ENCODE measurements around the gene FOSL1. TPM values are rescaled to one million over a fixed set of nuclear protein-coding genes. Genes with fewer than 3 reads are reported as not detected.

The FOSL1 gene
- total RNA-seq, 1 experiment from 2014 or later, result 2.7 TPM

GRCh38 chr11:65886826-65887722 is 13.1 kb downstream of the FOSL1 start:
- no peaks in the 10 kb centered on the region for H3K9me3 Mint-ChIP-seq (ENCODE audit: unreplicated experiment)
- CTCF ChIA-PET, result interaction anchor here (0.7 to 7.8 kb wide), 9 partner anchors 15 to 402 kb away, joined by 3 to 241 read pairs (median 8); partner anchors contain the start of genes AP5B1, CFL1, FOSL1 and KAT5
- POLR2A ChIA-PET, result interaction anchor here (1.6 to 3.1 kb wide), 2 partner anchors 28 to 34 kb away, joined by 7 to 43 read pairs; partner anchors contain the start of genes CFL1 and MUS81
- H3K4me1 Mint-ChIP-seq (ENCODE audit: low read depth, unreplicated experiment), result peaks cover 24% of the 10 kb centered on the region
- peaks cover 4% of the 10 kb centered on the region for H3K36me3 ChIP-seq (ENCODE audit: control insufficient read depth, insufficient read depth, low read length)
- H3K9me3 ChIP-seq, result no peaks in the 10 kb centered on the region
- peak overlapping the region; percentile 69 for H3K27ac Mint-ChIP-seq (ENCODE audit: unreplicated experiment)
- no TSS peak for BruUV-seq (replicated peaks)
- peak overlapping the region; percentile 68 for H3K4me3 ChIP-seq (ENCODE audit: low read depth, low read length)
- no peak for DNase-seq
- intact Hi-C loops (cut with micrococcal nuclease; ENCODE audit: unreplicated experiment), result no loop called here
- H3K4me3 Mint-ChIP-seq (ENCODE audit: unreplicated experiment), result peak overlapping the region; percentile 82
- H3K27me3 Mint-ChIP-seq (ENCODE audit: insufficient read depth, unreplicated experiment), result no peaks in the 10 kb centered on the region
- peaks cover 31% of the 10 kb centered on the region for H3K4me1 ChIP-seq
- peaks cover 52% of the 10 kb centered on the region for H3K36me3 Mint-ChIP-seq (ENCODE audit: insufficient read depth, unreplicated experiment)
- no peak for TF ChIP-seq CTCF (IDR thresholded peaks at IDR 0.05; ENCODE audit: insufficient read depth in 1 of 2, low read depth in 1 of 2, low read length in 1 of 2, severe bottlenecking in 1 of 2, unreplicated experiment in 1 of 2)
- no peaks in the 10 kb centered on the region for H3K27me3 ChIP-seq (replicated peaks; ENCODE audit: control insufficient read depth, insufficient read depth, low read length)

GRCh38 chr11:65885808-65886536 is 14.2 kb downstream of the FOSL1 start:
- no peaks in the 10 kb centered on the region for H3K27me3 ChIP-seq (replicated peaks; ENCODE audit: control insufficient read depth, insufficient read depth, low read length)
- Mint-ChIP-seq H3K4me3 (ENCODE audit: unreplicated experiment) (peak overlapping the region; percentile 82), H3K27me3 (ENCODE audit: insufficient read depth, unreplicated experiment) (no peaks in the 10 kb centered on the region), H3K27ac (ENCODE audit: unreplicated experiment) (no peak overlapping the region), H3K4me1 (ENCODE audit: low read depth, unreplicated experiment) (peaks cover 23% of the 10 kb centered on the region), H3K36me3 (ENCODE audit: insufficient read depth, unreplicated experiment) (peaks cover 52% of the 10 kb centered on the region), H3K9me3 (ENCODE audit: unreplicated experiment) (no peaks in the 10 kb centered on the region)
- H3K4me1 ChIP-seq, result peaks cover 25% of the 10 kb centered on the region
- H3K9me3 ChIP-seq, result no peaks in the 10 kb centered on the region
- ChIA-PET POLR2A (interaction anchor here (0.7 to 3.1 kb wide), 2 partner anchors 27 to 36 kb away, joined by 3 to 43 read pairs; partner anchors contain the start of genes CFL1 and MUS81), CTCF (interaction anchor here (0.9 to 7.8 kb wide), 7 partner anchors 14 to 174 kb away, joined by 3 to 241 read pairs (median 11); partner anchors contain the start of genes CFL1, FOSL1, KAT5 and MUS81)
- no peak for DNase-seq
- H3K36me3 ChIP-seq (ENCODE audit: control insufficient read depth, insufficient read depth, low read length), result peaks cover 4% of the 10 kb centered on the region
- BruUV-seq (replicated peaks), result no TSS peak
- intact Hi-C loops (cut with micrococcal nuclease; ENCODE audit: unreplicated experiment), result no loop called here
- H3K4me3 ChIP-seq (ENCODE audit: low read depth, low read length), result no peak overlapping the region
- no peak for TF ChIP-seq CTCF (IDR thresholded peaks at IDR 0.05; ENCODE audit: insufficient read depth in 1 of 2, low read depth in 1 of 2, low read length in 1 of 2, severe bottlenecking in 1 of 2, unreplicated experiment in 1 of 2)

- no peaks in the 10 kb centered on the region for H3K9me3 ChIP-seq
- H3K9me3 Mint-ChIP-seq (ENCODE audit: unreplicated experiment), result no peaks in the 10 kb centered on the region
- H3K36me3 ChIP-seq (ENCODE audit: control insufficient read depth, insufficient read depth, low read length), result peaks cover 4% of the 10 kb centered on the region
- peaks cover 46% of the 10 kb centered on the region for H3K36me3 Mint-ChIP-seq (ENCODE audit: insufficient read depth, unreplicated experiment)
- DNase-seq, result no peak
- no peak overlapping the region for H3K4me3 Mint-ChIP-seq (ENCODE audit: unreplicated experiment)
- no peaks in the 10 kb centered on the region for H3K27me3 ChIP-seq (replicated peaks; ENCODE audit: control insufficient read depth, insufficient read depth, low read length)
- no peak overlapping the region for H3K27ac Mint-ChIP-seq (ENCODE audit: unreplicated experiment)
- TF ChIP-seq CTCF (IDR thresholded peaks at IDR 0.05; ENCODE audit: insufficient read depth in 1 of 2, low read depth in 1 of 2, low read length in 1 of 2, severe bottlenecking in 1 of 2, unreplicated experiment in 1 of 2), result no peak
- H3K4me3 ChIP-seq (ENCODE audit: low read depth, low read length), result no peak overlapping the region
- no TSS peak for BruUV-seq (replicated peaks)
- no peaks in the 10 kb centered on the region for H3K27me3 Mint-ChIP-seq (ENCODE audit: insufficient read depth, unreplicated experiment)
- peaks cover 23% of the 10 kb centered on the region for H3K4me1 Mint-ChIP-seq (ENCODE audit: low read depth, unreplicated experiment)
- ChIA-PET CTCF (interaction anchor here (0.6 to 7.8 kb wide), 34 partner anchors 11 to 428 kb away, joined by 3 to 241 read pairs (median 4); partner anchors contain the start of genes BANF1, CFL1, EIF1AD and FOSL1), POLR2A (no interaction called here)
- intact Hi-C loops (cut with micrococcal nuclease; ENCODE audit: unreplicated experiment), result no loop called here
- peaks cover 25% of the 10 kb centered on the region for H3K4me1 ChIP-seq
Measured at GRCh38 chr11:65885231-65885630, 15.0 kb downstream of the FOSL1 start.

All from Caco-2 (cell line).